ENCODE measurements around the gene TAP1. TPM values are rescaled to one million over a fixed set of nuclear protein-coding genes. Genes with fewer than 3 reads are reported as not detected.

TAP1 gene
- total RNA-seq, 2 experiments from 2014 or later: 210 to 211 TPM

DNA sequence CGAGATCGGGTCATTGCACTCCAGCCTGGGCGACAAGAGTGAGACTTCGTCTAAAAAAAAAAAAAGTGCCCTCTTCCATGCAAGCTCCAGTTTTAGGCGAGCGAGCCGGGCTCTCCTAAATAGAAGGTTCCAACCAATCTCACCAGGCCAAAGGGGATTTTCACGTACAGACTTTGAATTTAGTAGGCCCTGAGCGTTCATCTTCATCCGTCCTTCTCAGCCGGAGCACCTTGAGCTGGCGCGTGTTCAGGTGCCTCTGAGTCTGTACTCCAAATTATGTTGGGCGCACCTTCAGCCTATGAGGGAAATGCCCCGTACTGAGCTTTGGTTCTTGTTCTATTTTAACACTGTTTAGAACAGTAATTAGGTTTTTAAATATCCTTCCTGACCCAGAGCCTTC, 14.1 kb downstream of the TAP1 start:
- H3K36me3 Mint-ChIP-seq (ENCODE audit: low read depth): peaks cover 86% of the 10 kb centered on the region
- H3K9me3 Mint-ChIP-seq: no peaks in the 10 kb centered on the region
- ATAC-seq (no peak), DNase-seq (no peak)
- CTCF ChIA-PET: interaction anchor here (0.7 to 10.1 kb wide), 26 partner anchors 8 to 423 kb away, joined by 3 to 400 read pairs (median 7); partner anchors contain the start of genes HLA-DMA, PSMB9 and TAP1
- POLR2A ChIA-PET: interaction anchor here (0.6 to 10.7 kb wide), 15 partner anchors 7 to 141 kb away, joined by 3 to 458 read pairs (median 13); partner anchors contain the start of genes BRD2, PSMB9 and TAP1
- peak overlapping the region; percentile 99 for H3K27ac Mint-ChIP-seq
- TF ChIP-seq CTCF (IDR thresholded peaks at IDR 0.05): no peak
- H3K27me3 Mint-ChIP-seq: no peaks in the 10 kb centered on the region
- H3K4me1 Mint-ChIP-seq (ENCODE audit: low read depth): peaks cover 64% of the 10 kb centered on the region
- intact Hi-C loops (cut with micrococcal nuclease): no loop called here
- H3K4me3 Mint-ChIP-seq: peak overlapping the region; percentile 79

- ChIA-PET POLR2A (interaction anchor here (0.5 to 10.7 kb wide), 19 partner anchors 8 to 645 kb away, joined by 3 to 458 read pairs (median 6); partner anchors contain the start of genes BRD2, GPSM3, PSMB9 and TAP1), CTCF (interaction anchor here (0.6 to 10.1 kb wide), 52 partner anchors 9 to 690 kb away, joined by 3 to 400 read pairs (median 4); partner anchors contain the start of genes BRD2, HLA-DMA, PSMB9 and TAP1)
- ATAC-seq (peak; percentile 82), DNase-seq (peak; percentile 98)
- peak within 1 kb of the TSS; percentile 99 for H3K27ac Mint-ChIP-seq
- TF ChIP-seq CTCF (IDR thresholded peaks at IDR 0.05): peak; percentile 95
- H3K4me3 Mint-ChIP-seq: peak within 1 kb of the TSS; percentile 79
- intact Hi-C loops (cut with micrococcal nuclease): loop anchor here (1.0 kb wide), 2 partner anchors 15 to 30 kb away; partner anchors contain the start of gene TAP1
- H3K27me3 Mint-ChIP-seq: no peaks in the 10 kb centered on the region
- peaks cover 87% of the 10 kb centered on the region for H3K36me3 Mint-ChIP-seq (ENCODE audit: low read depth)
- peaks cover 74% of the 10 kb centered on the region for H3K4me1 Mint-ChIP-seq (ENCODE audit: low read depth)
- no peaks in the 10 kb centered on the region for H3K9me3 Mint-ChIP-seq
These were observed 15.2 kb downstream of the TAP1 start, which contains the start of gene TAP2 for GRCh38 chr6:32838114-32838958. TAP2 (minus strand) TSS chr6:32838739; CDS start chr6:32838233, 506 bp downstream.

DNA sequence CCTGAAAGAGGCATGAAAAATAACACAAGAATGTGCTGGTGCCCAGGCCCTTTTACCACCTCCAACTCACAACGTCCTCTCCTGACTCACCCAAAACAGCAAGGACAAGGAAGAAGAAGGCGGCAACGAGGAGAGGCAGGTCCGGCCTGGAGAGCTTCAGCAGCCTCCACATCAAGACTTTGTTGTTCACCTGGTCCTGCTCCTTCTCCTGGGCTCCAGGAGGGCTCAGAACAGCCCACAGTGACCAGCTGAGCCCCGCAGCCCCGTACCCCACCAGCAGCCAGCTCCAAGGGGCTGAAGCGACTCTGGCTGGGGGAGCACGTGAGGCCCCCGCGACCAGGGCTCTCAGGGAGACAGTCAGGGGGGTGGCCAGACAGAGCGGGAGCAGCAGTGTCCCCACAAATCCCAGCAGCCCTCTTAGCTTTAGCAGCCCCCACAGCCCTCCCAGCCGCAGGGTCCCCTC, 15.8 kb downstream of the TAP1 start:
- Mint-ChIP-seq H3K4me3 (peak overlapping the region; percentile 79), H3K27ac (peak overlapping the region; percentile 99), H3K4me1 (ENCODE audit: low read depth) (peaks cover 80% of the 10 kb centered on the region), H3K9me3 (no peaks in the 10 kb centered on the region), H3K27me3 (no peaks in the 10 kb centered on the region), H3K36me3 (ENCODE audit: low read depth) (peaks cover 87% of the 10 kb centered on the region)
- ChIA-PET CTCF (interaction anchor here (0.7 to 10.1 kb wide), 29 partner anchors 10 to 690 kb away, joined by 3 to 400 read pairs (median 7); partner anchors contain the start of genes BRD2, HLA-DMA, PSMB9 and TAP1), POLR2A (interaction anchor here (0.5 to 10.7 kb wide), 13 partner anchors 10 to 553 kb away, joined by 3 to 458 read pairs (median 13); partner anchors contain the start of genes BRD2, PSMB9, TAP1 and ZBTB22)
- no peak for DNase-seq
- TF ChIP-seq CTCF (IDR thresholded peaks at IDR 0.05): no peak
- ATAC-seq: no peak
- intact Hi-C loops (cut with micrococcal nuclease): loop anchor here (1.0 kb wide), 2 partner anchors 16 to 31 kb away; partner anchors contain the start of gene TAP1

GRCh38 chr6:32836873-32837272, 16.6 kb downstream of the TAP1 start:
- H3K27ac Mint-ChIP-seq: peak overlapping the region; percentile 99
- H3K4me1 Mint-ChIP-seq (ENCODE audit: low read depth): peaks cover 79% of the 10 kb centered on the region
- ATAC-seq (no peak), DNase-seq (no peak)
- H3K9me3 Mint-ChIP-seq: no peaks in the 10 kb centered on the region
- no peak for TF ChIP-seq CTCF (IDR thresholded peaks at IDR 0.05)
- ChIA-PET CTCF (interaction anchor here (2.1 to 10.1 kb wide), 7 partner anchors 9 to 148 kb away, joined by 11 to 400 read pairs (median 44); partner anchors contain the start of genes PSMB9 and TAP1), POLR2A (interaction anchor here (1.6 to 10.7 kb wide), 6 partner anchors 9 to 156 kb away, joined by 4 to 458 read pairs (median 80); partner anchors contain the start of genes BRD2, PSMB9 and TAP1)
- H3K36me3 Mint-ChIP-seq (ENCODE audit: low read depth): peaks cover 86% of the 10 kb centered on the region
- no peaks in the 10 kb centered on the region for H3K27me3 Mint-ChIP-seq
- intact Hi-C loops (cut with micrococcal nuclease): no loop called here
- H3K4me3 Mint-ChIP-seq: peak overlapping the region; percentile 79

All from activated CD8-positive, alpha-beta T cell treated with anti-CD3 and anti-CD28 coated beads for 36 hours (primary cell).